NCI-H82 (cell line): ENCODE data around the gene PPTC7.
A peak's percentile ranks its signal among the peaks of the same experiment; 100 is the strongest.
"Not testable (repeated sequence)": the region's sequence is repeated elsewhere in the genome, so short reads cannot be mapped to it uniquely, and the experiment has no call there.

Experiments
- DNase-seq: peaks from one replicate; lab custom pipeline; 2025; lab: John Stamatoyannopoulos, UW

PPTC7 gene

GRCh38 chr12:110561471-110562201, 21.5 kb downstream of the PPTC7 start:
- no peak for DNase-seq

- DNase-seq: no peak
These were observed 22.2 kb downstream of the PPTC7 start for GRCh38 chr12:110560946-110561345.

- DNase-seq: no peak
These were observed 23.1 kb downstream of the PPTC7 start for GRCh38 chr12:110560048-110560447.

GRCh38 chr12:110558945-110559344, 24.2 kb downstream of the PPTC7 start:
- not testable (repeated sequence) for DNase-seq

- DNase-seq: no peak
These were observed 25.8 kb downstream of the PPTC7 start for GRCh38 chr12:110557300-110557699.

- DNase-seq: no peak
These were observed 26.4 kb downstream of the PPTC7 start for GRCh38 chr12:110556705-110557104.

- DNase-seq: peak; percentile 16
These were observed 27.3 kb downstream of the PPTC7 start for GRCh38 chr12:110555577-110556406.

GRCh38 chr12:110554184-110554583, 28.9 kb downstream of the PPTC7 start:
- no peak for DNase-seq

- DNase-seq: no peak
These were observed 32.1 kb downstream of the PPTC7 start for GRCh38 chr12:110550981-110551380.

GRCh38 chr12:110549716-110550115, 33.4 kb downstream of the PPTC7 start:
- DNase-seq: no peak

GRCh38 chr12:110548678-110549077, 34.4 kb downstream of the PPTC7 start:
- no peak for DNase-seq

- no peak for DNase-seq
These were observed 36.0 kb downstream of the PPTC7 start for GRCh38 chr12:110547090-110547489.

GRCh38 chr12:110546339-110546738, 36.8 kb downstream of the PPTC7 start:
- no peak for DNase-seq

- no peak for DNase-seq
These were observed 37.3 kb downstream of the PPTC7 start for GRCh38 chr12:110545812-110546211.

- not testable (repeated sequence) for DNase-seq
These were observed 37.9 kb downstream of the PPTC7 start for GRCh38 chr12:110545259-110545658.

GRCh38 chr12:110543965-110544364, 39.2 kb downstream of the PPTC7 start:
- DNase-seq: no peak

GRCh38 chr12:110543252-110543959, 39.7 kb downstream of the PPTC7 start:
- DNase-seq: peak; percentile 45

- DNase-seq: no peak
These were observed 43.1 kb downstream of the PPTC7 start for GRCh38 chr12:110540048-110540447.

GRCh38 chr12:110538869-110539622, 44.1 kb downstream of the PPTC7 start:
- DNase-seq: no peak

- DNase-seq: no peak
These were observed 45.3 kb downstream of the PPTC7 start for GRCh38 chr12:110537605-110538409.
